ENCODE results near the gene TTC39C. TPM values are rescaled to one million over a fixed set of nuclear protein-coding genes. Genes with fewer than 3 reads are reported as not detected.

TTC39C gene
- total and polyA plus RNA-seq, 2 of the 8 experiments (the other 6 are each of a cell fraction or from before 2014, with no cell fraction given), result 8.1 to 79.1 TPM

GRCh38 chr18:23971666-23972230, 42.8 kb upstream of the TTC39C start:
- no peak overlapping the region for H3K4me2 ChIP-seq (ENCODE audit: insufficient read depth in 1 of 2, low read depth in 2 of 2, low read length in 2 of 2)
- no peak overlapping the region for H3K27ac ChIP-seq (ENCODE audit: low read depth, low read length)

More at GRCh38 chr18:23971666-23972230, 42.8 kb upstream of the TTC39C start:
- no peak overlapping the region for H4K8ac ChIP-seq (ENCODE audit: extremely low read depth, insufficient read depth, low read length)
- ChIA-PET POLR2A (ENCODE audit: partially characterized antibody) (interaction anchor here (1.0 kb wide), 2 partner anchors 8 to 44 kb away, joined by 3 to 5 read pairs; no protein-coding TSS in a partner anchor), CTCF (ENCODE audit: partially characterized antibody) (interaction anchor here (0.8 to 1.2 kb wide), 5 partner anchors 13 to 148 kb away, joined by 3 to 5 read pairs (median 3); no protein-coding TSS in a partner anchor)
- no peak overlapping the region for H2BK120ac ChIP-seq (replicated peaks; ENCODE audit: low read depth, low read length)
- no peak overlapping the region for H3K4me3 ChIP-seq (ENCODE audit: extremely low read depth in 1 of 4, insufficient read depth in 2 of 4, low read depth in 3 of 4, low read length in 4 of 4)
- no peaks in the 10 kb centered on the region for H3K9me3 ChIP-seq (ENCODE audit: insufficient read depth in 2 of 2, low read depth in 1 of 2, low read length in 1 of 2)
- no peak overlapping the region for H2BK15ac ChIP-seq (ENCODE audit: low read length)
- H3K23ac ChIP-seq (ENCODE audit: insufficient read length), result no peak overlapping the region
- H4K5ac ChIP-seq (ENCODE audit: insufficient read length, low read depth, low read length), result no peak overlapping the region
- H3K79me1 ChIP-seq (ENCODE audit: low read depth, low read length), result no peaks in the 10 kb centered on the region
- no peak overlapping the region for H4K91ac ChIP-seq (replicated peaks; ENCODE audit: insufficient read length, low read length)
- FAIRE-seq (no peak), DNase-seq (ENCODE audit: low read depth in 1 of 2, low spot score in 2 of 2) (no peak)
- H2AFZ ChIP-seq (ENCODE audit: low read length), result no peak overlapping the region
- no peak overlapping the region for H2BK20ac ChIP-seq (ENCODE audit: low read length)
- H3K4ac ChIP-seq (replicated peaks; ENCODE audit: insufficient read length, low read depth, low read length), result no peak overlapping the region
- no peak overlapping the region for H2BK12ac ChIP-seq (ENCODE audit: low read depth, low read length)
- H2AK5ac ChIP-seq (ENCODE audit: low read depth, low read length), result no peak overlapping the region
- TF ChIP-seq BCL11A (IDR thresholded peaks at IDR 0.05; ENCODE audit: low read depth in 2 of 2, low read length in 2 of 2) (no peak), RNF2 (IDR thresholded peaks at IDR 0.05; ENCODE audit: borderline replicate concordance, low read depth, low read length, missing control alignments, poor library complexity, severe bottlenecking) (no peak), GTF2F1 (IDR thresholded peaks at IDR 0.05; ENCODE audit: borderline replicate concordance, low read depth, low read length) (no peak), CBX8 (IDR thresholded peaks at IDR 0.05; ENCODE audit: borderline replicate concordance, low read depth, low read length) (no peak), CHD1 (IDR thresholded peaks at IDR 0.05; ENCODE audit: low read depth, low read length) (no peak), HDAC2 (IDR thresholded peaks at IDR 0.05; ENCODE audit: borderline replicate concordance in 1 of 2, low read depth in 2 of 2, low read length in 2 of 2) (no peak), SP4 (IDR thresholded peaks at IDR 0.05; ENCODE audit: low read length) (no peak), SRF (IDR thresholded peaks at IDR 0.05; ENCODE audit: low read depth, low read length) (no peak), RAD21 (IDR thresholded peaks at IDR 0.05 in 1 of 2, conservative IDR thresholded peaks at IDR 0.05 in 1 of 2; ENCODE audit: low read depth in 2 of 2, low read length in 2 of 2) (no peak), MAFK (IDR thresholded peaks at IDR 0.05; ENCODE audit: low read depth, low read length) (no peak), GABPA (IDR thresholded peaks at IDR 0.05; ENCODE audit: borderline replicate concordance, insufficient read depth, low read length) (no peak)
- H3K79me2 ChIP-seq (ENCODE audit: control insufficient read depth in 1 of 2, insufficient read depth in 2 of 2, low read length in 2 of 2), result no peaks in the 10 kb centered on the region
- 83% methylated on average over 5 of the region's 5 CpGs; no CpG with 5 or more reads in 1 of the 2 experiments for WGBS, 2 experiments (ENCODE audit: extremely low coverage in 1 of 2, insufficient coverage in 1 of 2, insufficient read length in 1 of 2, insufficient replicate concordance in 2 of 2, low coverage in 1 of 2, low lambda C conversion rate in 2 of 2, missing lambda C conversion rate in 1 of 2)
- no peak overlapping the region for H3K18ac ChIP-seq (ENCODE audit: extremely low read depth, low read length)
- no peaks in the 10 kb centered on the region for H3K23me2 ChIP-seq (ENCODE audit: low read depth, low read length)
- H3K36me3 ChIP-seq (ENCODE audit: control insufficient read depth in 2 of 4, insufficient read depth in 4 of 4, low read length in 3 of 4), result no peaks in the 10 kb centered on the region
- H3K27me3 ChIP-seq (replicated peaks in 1 of 4; ENCODE audit: control insufficient read depth in 3 of 4, extremely low read depth in 1 of 4, insufficient read depth in 3 of 4, low read length in 3 of 4), result no peaks in the 10 kb centered on the region
- H4K20me1 ChIP-seq (replicated peaks in 1 of 2; ENCODE audit: control insufficient read depth in 1 of 2, insufficient read depth in 2 of 2, low read length in 2 of 2), result no peaks in the 10 kb centered on the region
- 0 out of 7 replicates have a peak, but pooled peaks cover 0 to 2% (median 0%) of the 10 kb centered on the region in 4 experiments for H3K4me1 ChIP-seq (replicated peaks in 1 of 4; ENCODE audit: control insufficient read depth in 3 of 4, insufficient read depth in 4 of 4, low read length in 3 of 4)
- H3K9ac ChIP-seq (replicated peaks in 1 of 4; ENCODE audit: extremely low read depth in 1 of 4, low read depth in 3 of 4, low read length in 3 of 4), result no peak overlapping the region
- no peak overlapping the region for H3K56ac ChIP-seq (replicated peaks; ENCODE audit: insufficient read length, low read depth, low read length)
- H3K14ac ChIP-seq (ENCODE audit: insufficient read length), result no peak overlapping the region
- no peak overlapping the region for H2BK5ac ChIP-seq (ENCODE audit: low read depth, low read length)

Data from H1 (cell line).